ENCODE data around the gene TGFBR2.

The TGFBR2 gene

GRCh38 chr3:30694148-30694547, 87.7 kb downstream of the TGFBR2 start:
- no peak for DNase-seq

GRCh38 chr3:30694668-30695067, 88.3 kb downstream of the TGFBR2 start:
- no peak for DNase-seq

- DNase-seq = no peak
These were observed 89.1 kb downstream of the TGFBR2 start for GRCh38 chr3:30695302-30696061.

- no peak for DNase-seq
These were observed 90.0 kb downstream of the TGFBR2 start for GRCh38 chr3:30696403-30696819.

- no peak for DNase-seq
These were observed 90.5 kb downstream of the TGFBR2 start for GRCh38 chr3:30696896-30697295.

- DNase-seq = no peak
These were observed 92.1 kb downstream of the TGFBR2 start for GRCh38 chr3:30698549-30698948.

- no peak for DNase-seq
These were observed 93.5 kb downstream of the TGFBR2 start for GRCh38 chr3:30699927-30700326.

- no peak for DNase-seq
These were observed 94.4 kb downstream of the TGFBR2 start for GRCh38 chr3:30700702-30701321.

- DNase-seq = no peak
These were observed 95.8 kb downstream of the TGFBR2 start for GRCh38 chr3:30702038-30702827.

- DNase-seq = no peak
These were observed 96.5 kb downstream of the TGFBR2 start for GRCh38 chr3:30702828-30703397.

GRCh38 chr3:30704931-30705890, 98.8 kb downstream of the TGFBR2 start:
- DNase-seq = no peak

GRCh38 chr3:30707825-30708224, 101.4 kb downstream of the TGFBR2 start:
- no peak for DNase-seq

- no peak for DNase-seq
These were observed 102.1 kb downstream of the TGFBR2 start for GRCh38 chr3:30708472-30708871.

- no peak for DNase-seq
These were observed 103.6 kb downstream of the TGFBR2 start for GRCh38 chr3:30710017-30710416.

- DNase-seq = no peak
These were observed 104.8 kb downstream of the TGFBR2 start for GRCh38 chr3:30711151-30711550.

- DNase-seq = no peak
These were observed 105.5 kb downstream of the TGFBR2 start for GRCh38 chr3:30711867-30712266.

GRCh38 chr3:30712991-30713390, 106.6 kb downstream of the TGFBR2 start:
- no peak for DNase-seq

- no peak for DNase-seq
These were observed 107.6 kb downstream of the TGFBR2 start for GRCh38 chr3:30713885-30714503.

GRCh38 chr3:30719536-30719935, 113.1 kb downstream of the TGFBR2 start:
- DNase-seq = no peak

GRCh38 chr3:30720586-30721313, 114.3 kb downstream of the TGFBR2 start:
- DNase-seq = no peak

GRCh38 chr3:30721314-30721634, 114.9 kb downstream of the TGFBR2 start:
- no peak for DNase-seq

All from activated CD8-positive, alpha-beta memory T cell treated with anti-CD3 and anti-CD28 coated beads for 24 hours (primary cell).